HepG2 (cell line): ENCODE data around the gene SYNE1. TPM values are rescaled to one million over a fixed set of nuclear protein-coding genes. Genes with fewer than 3 reads are reported as not detected.

Source experiments
- ATAC-seq: fragments of 200-7000 bp; cut with Tn5 transposase; 3 replicates; pipeline ENCODE4 v1.9.1; 2020; ENCODE audit warnings: mild to moderate bottlenecking, moderate library complexity
- BruUV-seq: library from RNA; stranded (reverse); fragments of 400-500 nt; replicated peaks from 2 replicates; lab custom pipeline; 2021; lab: Mats Ljungman, UMichigan
- CTCF ChIA-PET: fragments of 300-600 bp; formaldehyde crosslinking; extraction: SDS; loops from one replicate; lab custom pipeline; 2021; ENCODE audit warnings: low total read pairs, inconsistent platforms, low intra/inter-chr PET ratio; lab: Yijun Ruan, JAX
- POLR2A ChIA-PET: fragments of 350-600 bp; sonication (Branson Sonifier 250); formaldehyde crosslinking; loops from one replicate; lab custom pipeline; 2020; ENCODE audit warnings: antibody characterized with exemption, inconsistent platforms; lab: Yijun Ruan, JAX
- DNase-seq: peaks from one replicate; pipeline ENCODE4 v3.0.0-alpha.2; 2015; ENCODE audit warnings: low spot score
- FAIRE-seq: peaks from 3 replicates; lab custom pipeline; 2011; peaks lifted over from hg19 to GRCh38; lab: Jason Lieb, UNC
- H2AFZ ChIP-seq: one replicate; pipeline ENCODE4 v1.6.1; 2011; ENCODE audit warnings: low read length, inconsistent platforms
- H3K27ac ChIP-seq: fragments of 300-600 bp; 3 replicates; pipeline ENCODE4 v1.8.0; 2011; ENCODE audit warnings: mixed run types, mild to moderate bottlenecking, mixed read lengths, low read length, inconsistent platforms; ENCODE audit not compliant: insufficient read depth; ENCODE audit errors: extremely low read length
- H3K27me3 ChIP-seq, 2 experiments: fragments of 200-600 bp in 1 of 2; 2 replicates in 1 of 2; 3 replicates in 1 of 2; pipeline versions ENCODE4 v1.6.0 to v1.8.0; 2011; ENCODE audit warnings: low read length in 2 of 2, mild to moderate bottlenecking in 2 of 2, moderate library complexity in 2 of 2, inconsistent platforms in 1 of 2; ENCODE audit not compliant: insufficient read depth in 2 of 2, control insufficient read depth in 1 of 2
- H3K36me3 ChIP-seq, 2 experiments: fragments of 200-600 bp in 1 of 2; replicated peaks in 1 of 2; 2 replicates in 1 of 2; 3 replicates in 1 of 2; pipeline versions ENCODE4 v1.5.1 to v1.8.0; 2011; ENCODE audit warnings: low read length in 2 of 2, inconsistent platforms in 1 of 2; ENCODE audit not compliant: insufficient read depth in 2 of 2, control insufficient read depth in 1 of 2
- H3K4me1 ChIP-seq: 2 replicates; pipeline ENCODE4 v1.5.1; 2012; ENCODE audit warnings: low read length, inconsistent platforms; ENCODE audit not compliant: insufficient read depth
- H3K4me2 ChIP-seq: 2 replicates; pipeline ENCODE4 v1.6.0; 2011; ENCODE audit warnings: low read depth, low read length, inconsistent platforms
- H3K4me3 ChIP-seq, 3 experiments: fragments of 200-600 bp in 1 of 3; sonication (generic), shearing (Covaris generic) in 1 of 3; replicated peaks in 1 of 3; 2 replicates each; pipeline ENCODE4 v1.5.1; 2011 to 2016; ENCODE audit warnings: low read length in 3 of 3, inconsistent platforms in 2 of 3, low read depth in 2 of 3, mild to moderate bottlenecking in 2 of 3, control low read depth in 1 of 3, mixed read lengths in 1 of 3; ENCODE audit not compliant: insufficient read depth in 1 of 3
- H3K79me2 ChIP-seq: one replicate; pipeline ENCODE4 v1.6.1; 2011; ENCODE audit warnings: low read length, inconsistent platforms; ENCODE audit not compliant: insufficient read depth
- H3K9ac ChIP-seq: 2 replicates; pipeline ENCODE4 v1.6.0; 2011; ENCODE audit warnings: mild to moderate bottlenecking, low read depth, low read length, inconsistent platforms; ENCODE audit not compliant: insufficient read depth
- H3K9me3 ChIP-seq: 2 replicates; pipeline ENCODE4 v1.5.1; 2012; ENCODE audit warnings: mild to moderate bottlenecking, low read length
- H4K20me1 ChIP-seq: 2 replicates; pipeline ENCODE4 v1.6.0; 2011; ENCODE audit warnings: inconsistent platforms, mild to moderate bottlenecking, low read length, moderate library complexity; ENCODE audit not compliant: insufficient read depth
- BHLHE40 ChIP-seq: IDR thresholded peaks from 2 replicates; pipeline ENCODE4 v1.6.1; 2011; ENCODE audit warnings: low read length, improper control_type of control experiment
- CBFB ChIP-seq: sonication (generic); formaldehyde crosslinking; IDR thresholded peaks from 2 replicates; pipeline ENCODE4 v1.4.0; 2020; ENCODE audit warnings: missing genetic modification reagents
- CENPT ChIP-seq: sonication (generic); formaldehyde crosslinking; IDR thresholded peaks from 2 replicates; pipeline ENCODE4 v1.8.0; 2022; ENCODE audit warnings: low read depth, mild to moderate bottlenecking, moderate library complexity, missing genetic modification reagents
- FOXM1 ChIP-seq: sonication (generic); formaldehyde crosslinking; IDR thresholded peaks from 2 replicates; pipeline ENCODE4 v1.5.0; 2020; ENCODE audit warnings: missing genetic modification reagents
- KAT8 ChIP-seq: IDR thresholded peaks from 2 replicates; pipeline ENCODE4 v1.6.1; 2016; ENCODE audit warnings: missing genetic modification reagents, missing compliant biosample characterization
- MIXL1 ChIP-seq: IDR thresholded peaks from 2 replicates; pipeline ENCODE4 v1.6.1; 2016
- NFATC3 ChIP-seq: sonication (generic); formaldehyde crosslinking; IDR thresholded peaks from 2 replicates; pipeline ENCODE4 v1.5.1; 2020; ENCODE audit warnings: mild to moderate bottlenecking, missing genetic modification reagents
- PHF20 ChIP-seq: sonication (generic); formaldehyde crosslinking; IDR thresholded peaks from 2 replicates; pipeline ENCODE4 v1.5.0; 2020; ENCODE audit warnings: mild to moderate bottlenecking, missing genetic modification reagents
- REXO4 ChIP-seq: sonication (generic); formaldehyde crosslinking; IDR thresholded peaks from 2 replicates; pipeline ENCODE4 v1.8.0; 2022; ENCODE audit warnings: missing genetic modification reagents, mild to moderate bottlenecking, borderline replicate concordance
- U2AF1 ChIP-seq: fragments of 200-400 bp; formaldehyde crosslinking; optimal IDR thresholded peaks from 2 replicates; pipeline ENCODE3; 2017; ENCODE audit warnings: mild to moderate bottlenecking, low read depth, low read length
- U2AF2 ChIP-seq: fragments of 200-400 bp; formaldehyde crosslinking; IDR thresholded peaks from 2 replicates; pipeline ENCODE4 v1.6.1; 2017; ENCODE audit warnings: low read depth, mild to moderate bottlenecking, low read length
- ZFP1 ChIP-seq: IDR thresholded peaks from 2 replicates; pipeline ENCODE4 v1.6.1; 2016
- ZKSCAN5 ChIP-seq: sonication (generic); formaldehyde crosslinking; IDR thresholded peaks from 2 replicates; pipeline ENCODE4 v1.5.1; 2020; ENCODE audit warnings: mild to moderate bottlenecking, missing genetic modification reagents
- ZNF230 ChIP-seq: sonication (generic); formaldehyde crosslinking; IDR thresholded peaks from 2 replicates; pipeline ENCODE4 v1.4.0; 2020; ENCODE audit warnings: mild to moderate bottlenecking, missing genetic modification reagents
- ZNF619 ChIP-seq: sonication (generic); formaldehyde crosslinking; IDR thresholded peaks from 2 replicates; pipeline ENCODE4 v1.4.0; 2020; ENCODE audit warnings: mild to moderate bottlenecking, missing genetic modification reagents
- ZNF816 ChIP-seq: sonication (generic); formaldehyde crosslinking; IDR thresholded peaks from 2 replicates; pipeline ENCODE4 v1.8.0; 2022; ENCODE audit warnings: missing genetic modification reagents, mild to moderate bottlenecking, borderline replicate concordance
- WGBS: methylation state at CpG from one replicate; pipeline ENCODE4 v1.1.6; 2017; ENCODE audit warnings: low lambda C conversion rate; 5-methylcytosine and 5-hydroxymethylcytosine counted together
- in situ Hi-C: cut with HindIII; loops from 2 replicates; pipeline ENCODE4 v1.10.0; 2017; ENCODE audit warnings: low pct_unique_long_range_greater_than_20kb; ENCODE audit not compliant: extremely low pct_ligation_motif_present
- intact Hi-C: fragments of 100-400 bp; cut with micrococcal nuclease; formaldehyde crosslinking; loops from one replicate; pipeline ENCODE4 v1.10.0; 2022; ENCODE audit not compliant: unreplicated experiment
- polyA plus RNA-seq, 8 experiments: library from polyadenylated mRNA; depleted of rRNA in 3 of 8; stranded (reverse) in 7 of 8; unstranded in 1 of 8; fragments of >200 nt; fragmentation: Illumina TruSeq in 4 of 8; extraction: Trizol in 4 of 8; gene quantifications; 2 replicates each; pipeline versions ENCODE4 v1.2.1 to v1.2.3, GENCODE V29; 2011 to 2016; ENCODE audit warnings: low read depth in 4 of 8, missing spikeins in 1 of 8, mixed read lengths in 1 of 8; ENCODE audit not compliant: insufficient read depth in 1 of 8
- total RNA-seq, 5 experiments: library from RNA; depleted of rRNA; stranded (reverse); fragments of >200 nt; fragmentation: Illumina TruSeq; extraction: Trizol; gene quantifications; 2 replicates each; pipeline ENCODE4 v1.2.3, GENCODE V29; 2016; ENCODE audit warnings: low read depth in 1 of 5
- TF ChIP-seq, protein P1 (sequence below): sonication (generic); formaldehyde crosslinking; IDR thresholded peaks from 2 replicates; pipeline ENCODE4 v1.4.0; 2020; ENCODE audit warnings: mild to moderate bottlenecking, missing genetic modification reagents
- TF ChIP-seq, protein P2 (sequence below): sonication (generic); formaldehyde crosslinking; IDR thresholded peaks from 2 replicates; pipeline ENCODE4 v1.8.0; 2022; ENCODE audit warnings: mild to moderate bottlenecking, missing genetic modification reagents; ENCODE audit not compliant: insufficient replicate concordance
- TF ChIP-seq, protein P3 (sequence below): sonication (generic); IDR thresholded peaks from 2 replicates; pipeline ENCODE4 v1.6.1; 2016; ENCODE audit warnings: low read depth, borderline replicate concordance
- TF ChIP-seq, protein P4 (sequence below): fragments of 450-650 bp; IDR thresholded peaks from 2 replicates; pipeline ENCODE4 v1.6.1; 2016

SYNE1 gene
- total and polyA plus RNA-seq, 2 of the 13 experiments (the other 11 are each of a cell fraction or from before 2014, with no cell fraction given), result 5.5 to 15.9 TPM

DNA sequence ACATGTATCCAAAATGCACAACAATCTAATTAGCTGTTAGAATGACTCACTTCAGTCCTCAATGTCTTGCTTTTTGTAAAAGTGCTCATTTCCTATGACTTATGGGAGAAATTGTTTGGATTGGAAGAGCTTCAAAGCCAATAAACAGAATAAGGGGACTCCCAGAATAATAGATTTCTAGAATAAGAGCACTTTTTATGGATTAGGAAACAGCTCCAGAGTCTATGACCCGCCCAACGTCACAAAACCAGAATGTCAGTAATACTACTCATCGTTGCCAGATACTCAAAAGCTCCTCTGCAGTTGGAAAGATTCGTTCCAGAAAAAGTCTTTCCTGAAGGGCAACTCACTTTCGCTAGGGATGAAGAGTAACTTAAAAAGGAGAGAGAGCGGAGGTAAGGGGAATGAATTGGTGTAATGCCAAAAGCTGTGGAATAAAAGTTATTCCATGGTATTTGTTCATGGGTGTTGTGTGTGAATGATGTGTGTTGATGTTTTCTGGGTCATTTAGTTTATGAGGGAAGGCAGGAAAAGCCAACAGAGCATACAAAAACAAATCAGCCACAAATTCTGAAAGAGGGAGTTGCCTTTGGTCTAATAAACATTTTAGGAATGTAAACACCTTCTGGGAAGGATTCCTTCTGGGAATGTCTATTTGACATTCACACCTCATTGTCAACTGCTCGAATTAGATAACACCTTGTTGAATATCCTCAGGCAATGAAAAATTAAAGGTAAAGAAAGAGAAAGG is 64.6 kb downstream of the SYNE1 start:
- 20% methylated on average over 7 of the region's 7 CpGs for WGBS
- no peaks in the 10 kb centered on the region for H4K20me1 ChIP-seq
- no TSS peak for BruUV-seq
- H3K79me2 ChIP-seq, result no peaks in the 10 kb centered on the region
- ATAC-seq (no peak), DNase-seq (no peak), FAIRE-seq (no peak)
- no peak overlapping the region for H3K4me2 ChIP-seq
- CTCF ChIA-PET, result no interaction called here
- intact Hi-C loops (no loop called here), in situ Hi-C loops (no loop called here)
- H3K9ac ChIP-seq, result no peak overlapping the region
- no peaks in the 10 kb centered on the region for H3K36me3 ChIP-seq
- POLR2A ChIA-PET, result no interaction called here
- no peak overlapping the region for H3K4me3 ChIP-seq
- no peak overlapping the region for H3K27ac ChIP-seq
- H3K27me3 ChIP-seq, result no peaks in the 10 kb centered on the region
- H2AFZ ChIP-seq, result no peak overlapping the region
- H3K4me1 ChIP-seq, result peaks cover 7% of the 10 kb centered on the region; the same call in 1 of the 2 replicates
- TF ChIP-seq, protein P1, sequence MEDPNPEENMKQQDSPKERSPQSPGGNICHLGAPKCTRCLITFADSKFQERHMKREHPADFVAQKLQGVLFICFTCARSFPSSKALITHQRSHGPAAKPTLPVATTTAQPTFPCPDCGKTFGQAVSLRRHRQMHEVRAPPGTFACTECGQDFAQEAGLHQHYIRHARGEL (CRISPR knock-in tag), result no peak
- TF ChIP-seq ZFP1 (CRISPR knock-in tag) (no peak), CBFB (no peak), FOXM1 (CRISPR knock-in tag) (no peak), ZNF230 (no peak), U2AF1 (no peak), REXO4 (CRISPR knock-in tag) (no peak), BHLHE40 (no peak), CENPT (CRISPR knock-in tag) (no peak), PHF20 (CRISPR knock-in tag) (no peak), KAT8 (CRISPR knock-in tag) (no peak), NFATC3 (CRISPR knock-in tag) (no peak), ZNF619 (CRISPR knock-in tag) (no peak), MIXL1 (no peak), ZNF816 (CRISPR knock-in tag) (no peak), ZKSCAN5 (no peak), U2AF2 (no peak)
- TF ChIP-seq, protein P2, sequence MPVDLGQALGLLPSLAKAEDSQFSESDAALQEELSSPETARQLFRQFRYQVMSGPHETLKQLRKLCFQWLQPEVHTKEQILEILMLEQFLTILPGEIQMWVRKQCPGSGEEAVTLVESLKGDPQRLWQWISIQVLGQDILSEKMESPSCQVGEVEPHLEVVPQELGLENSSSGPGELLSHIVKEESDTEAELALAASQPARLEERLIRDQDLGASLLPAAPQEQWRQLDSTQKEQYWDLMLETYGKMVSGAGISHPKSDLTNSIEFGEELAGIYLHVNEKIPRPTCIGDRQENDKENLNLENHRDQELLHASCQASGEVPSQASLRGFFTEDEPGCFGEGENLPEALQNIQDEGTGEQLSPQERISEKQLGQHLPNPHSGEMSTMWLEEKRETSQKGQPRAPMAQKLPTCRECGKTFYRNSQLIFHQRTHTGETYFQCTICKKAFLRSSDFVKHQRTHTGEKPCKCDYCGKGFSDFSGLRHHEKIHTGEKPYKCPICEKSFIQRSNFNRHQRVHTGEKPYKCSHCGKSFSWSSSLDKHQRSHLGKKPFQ, result no peak
- TF ChIP-seq, protein P3, sequence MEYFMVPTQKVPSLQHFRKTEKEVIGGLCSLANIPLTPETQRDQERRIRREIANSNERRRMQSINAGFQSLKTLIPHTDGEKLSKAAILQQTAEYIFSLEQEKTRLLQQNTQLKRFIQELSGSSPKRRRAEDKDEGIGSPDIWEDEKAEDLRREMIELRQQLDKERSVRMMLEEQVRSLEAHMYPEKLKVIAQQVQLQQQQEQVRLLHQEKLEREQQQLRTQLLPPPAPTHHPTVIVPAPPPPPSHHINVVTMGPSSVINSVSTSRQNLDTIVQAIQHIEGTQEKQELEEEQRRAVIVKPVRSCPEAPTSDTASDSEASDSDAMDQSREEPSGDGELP, result no peak
- TF ChIP-seq, protein P4, sequence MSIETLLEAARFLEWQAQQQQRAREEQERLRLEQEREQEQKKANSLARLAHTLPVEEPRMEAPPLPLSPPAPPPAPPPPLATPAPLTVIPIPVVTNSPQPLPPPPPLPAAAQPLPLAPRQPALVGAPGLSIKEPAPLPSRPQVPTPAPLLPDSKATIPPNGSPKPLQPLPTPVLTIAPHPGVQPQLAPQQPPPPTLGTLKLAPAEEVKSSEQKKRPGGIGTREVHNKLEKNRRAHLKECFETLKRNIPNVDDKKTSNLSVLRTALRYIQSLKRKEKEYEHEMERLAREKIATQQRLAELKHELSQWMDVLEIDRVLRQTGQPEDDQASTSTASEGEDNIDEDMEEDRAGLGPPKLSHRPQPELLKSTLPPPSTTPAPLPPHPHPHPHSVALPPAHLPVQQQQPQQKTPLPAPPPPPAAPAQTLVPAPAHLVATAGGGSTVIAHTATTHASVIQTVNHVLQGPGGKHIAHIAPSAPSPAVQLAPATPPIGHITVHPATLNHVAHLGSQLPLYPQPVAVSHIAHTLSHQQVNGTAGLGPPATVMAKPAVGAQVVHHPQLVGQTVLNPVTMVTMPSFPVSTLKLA, result no peak
- H3K9me3 ChIP-seq, result no peaks in the 10 kb centered on the region
